NCI-H526 treated with DMSO at 0.1 percent for 48 hours (cell line): ENCODE results near the gene SLC36A3.
"Not testable (repeated sequence)": the region's sequence is repeated elsewhere in the genome, so short reads cannot be mapped to it uniquely, and the experiment has no call there.

Experiments
- DNase-seq: peaks from one replicate; lab custom pipeline; 2025; lab: John Stamatoyannopoulos, UW

The SLC36A3 gene

GRCh38 chr5:151238303-151238741 is 65.2 kb downstream of the SLC36A3 start:
- no peak for DNase-seq

DNA sequence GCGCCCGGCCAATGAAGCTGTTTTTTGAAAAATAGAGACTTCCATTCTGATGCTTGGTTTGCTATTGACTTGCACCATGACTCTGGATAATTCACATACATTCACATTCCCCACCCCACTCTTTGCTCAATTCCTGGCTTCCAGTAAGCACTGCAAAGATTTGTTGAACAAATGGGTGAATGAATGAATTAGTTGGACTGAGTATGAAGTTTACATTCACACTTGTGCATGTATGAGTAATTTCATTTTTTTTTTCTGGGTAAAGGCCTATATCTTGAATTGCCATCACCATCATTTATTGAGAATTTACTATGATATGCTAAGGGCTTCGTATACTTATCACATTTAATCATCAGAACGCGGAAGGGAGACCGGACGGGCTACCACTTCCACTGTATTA is 65.9 kb downstream of the SLC36A3 start:
- DNase-seq: no peak

- DNase-seq: no peak
Observed at GRCh38 chr5:151236888-151237287, 66.7 kb downstream of the SLC36A3 start.

GRCh38 chr5:151235239-151235571 is 68.4 kb downstream of the SLC36A3 start:
- DNase-seq: not testable (repeated sequence)

- DNase-seq: no peak
Observed at GRCh38 chr5:151234476-151235238, 68.9 kb downstream of the SLC36A3 start.

- no peak for DNase-seq
Observed at GRCh38 chr5:151233616-151234085, 69.9 kb downstream of the SLC36A3 start.

GRCh38 chr5:151231359-151231758 is 72.2 kb downstream of the SLC36A3 start:
- no peak for DNase-seq

- DNase-seq: no peak
Observed at GRCh38 chr5:151230048-151230680, 73.4 kb downstream of the SLC36A3 start.

GRCh38 chr5:151228986-151229385 is 74.6 kb downstream of the SLC36A3 start:
- DNase-seq: no peak

DNA sequence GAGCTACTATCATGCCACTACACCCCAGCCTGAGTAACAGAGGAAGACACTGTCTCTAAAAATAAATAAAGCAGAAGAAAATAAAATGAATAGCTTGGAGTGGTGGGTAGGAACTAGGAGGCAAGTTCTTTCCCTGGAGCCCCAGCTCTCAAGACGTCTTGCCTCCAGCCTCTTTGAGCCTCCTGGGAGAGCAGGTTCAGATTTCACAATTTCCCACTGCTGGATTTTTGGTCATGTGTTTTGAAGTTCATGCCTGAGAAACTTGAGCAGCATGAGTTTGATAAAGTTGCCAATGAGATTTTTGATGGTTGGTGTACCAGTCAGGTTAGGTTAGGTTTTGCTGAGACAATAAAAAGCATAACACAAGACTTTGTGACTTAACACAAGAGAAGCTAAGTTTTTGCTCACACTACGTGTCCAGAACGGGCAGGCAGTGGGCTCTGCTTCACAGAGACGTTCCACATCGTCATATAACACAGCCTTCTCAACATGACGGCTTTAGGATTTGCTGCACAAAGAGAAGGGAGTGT is 75.6 kb downstream of the SLC36A3 start:
- DNase-seq: no peak
